GM21737 (cell line): ENCODE data around the gene TBK1.
"Not testable (repeated sequence)": the region's sequence is repeated elsewhere in the genome, so short reads cannot be mapped to it uniquely, and the experiment has no call there.

Source experiments
- ATAC-seq: cut with Tn5 transposase; IDR thresholded peaks from one replicate; pipeline ENCODE4 v1.9.1; 2021; ENCODE audit warnings: mild to moderate bottlenecking, moderate library complexity; ENCODE audit not compliant: unreplicated experiment

TBK1 gene

GRCh38 chr12:64494998-64495729 is 43.2 kb downstream of the TBK1 start:
- no peak for ATAC-seq

- ATAC-seq = no peak
These were observed 45.0 kb downstream of the TBK1 start for GRCh38 chr12:64496839-64497400.

- no peak for ATAC-seq
These were observed 45.6 kb downstream of the TBK1 start for GRCh38 chr12:64497484-64497883.

GRCh38 chr12:64497903-64498302 is 46.0 kb downstream of the TBK1 start:
- ATAC-seq = no peak

- no peak for ATAC-seq
These were observed 48.5 kb downstream of the TBK1 start for GRCh38 chr12:64500394-64500793.

- no peak for ATAC-seq
These were observed 49.6 kb downstream of the TBK1 start for GRCh38 chr12:64501486-64501885.

- ATAC-seq = no peak
These were observed 55.0 kb downstream of the TBK1 start for GRCh38 chr12:64506955-64507354.

GRCh38 chr12:64510667-64511066 is 58.7 kb downstream of the TBK1 start:
- ATAC-seq = no peak

- ATAC-seq = no peak
These were observed 66.5 kb downstream of the TBK1 start for GRCh38 chr12:64518396-64518795.

- ATAC-seq = no peak
These were observed 69.9 kb downstream of the TBK1 start for GRCh38 chr12:64521833-64522232.

GRCh38 chr12:64522316-64522715 is 70.4 kb downstream of the TBK1 start:
- ATAC-seq = no peak

- no peak for ATAC-seq
These were observed 70.9 kb downstream of the TBK1 start for GRCh38 chr12:64522807-64523206.

GRCh38 chr12:64523565-64524444 is 71.9 kb downstream of the TBK1 start:
- ATAC-seq = not testable (repeated sequence)

- ATAC-seq = no peak
These were observed 73.7 kb downstream of the TBK1 start for GRCh38 chr12:64525461-64526160.

GRCh38 chr12:64526859-64527258 is 74.9 kb downstream of the TBK1 start:
- ATAC-seq = no peak

GRCh38 chr12:64528616-64529015 is 76.7 kb downstream of the TBK1 start:
- ATAC-seq = no peak

GRCh38 chr12:64530566-64530965 is 78.6 kb downstream of the TBK1 start:
- ATAC-seq = no peak

GRCh38 chr12:64531665-64532334 is 79.9 kb downstream of the TBK1 start:
- ATAC-seq = no peak

GRCh38 chr12:64532734-64533351 is 80.9 kb downstream of the TBK1 start:
- ATAC-seq = no peak

GRCh38 chr12:64534672-64535199 is 82.8 kb downstream of the TBK1 start:
- no peak for ATAC-seq
